Measurements from ENCODE around the gene HES6.

- TF ChIP-seq ZNF274 (IDR thresholded peaks at IDR 0.05; ENCODE audit: low read length) (no peak), ZNF274 (tag by site-specific recombination; IDR thresholded peaks at IDR 0.05; ENCODE audit: borderline replicate concordance) (no peak), ZBTB49 (tag by site-specific recombination; IDR thresholded peaks at IDR 0.05; ENCODE audit: low read depth) (no peak), REPIN1 (tag by site-specific recombination; IDR thresholded peaks at IDR 0.05; ENCODE audit: low read depth) (no peak), CTCF (tag by site-specific recombination; IDR thresholded peaks at IDR 0.05) (no peak), ZNF280D (tag by site-specific recombination; IDR thresholded peaks at IDR 0.05) (no peak), ZNF24 (tag by site-specific recombination; IDR thresholded peaks at IDR 0.05) (no peak)
These were observed 31.3 kb upstream of the HES6 start for GRCh38 chr2:238271061-238271554.
